ENCODE measurements around the gene CRMP1. TPM values are rescaled to one million over a fixed set of nuclear protein-coding genes. Genes with fewer than 3 reads are reported as not detected.

CRMP1 gene
- total RNA-seq, 1 donor from 2014 or later = 1.4 TPM

GRCh38 chr4:5924461-5925125 lies 31.7 kb upstream of the CRMP1 start:
- H3K9me3 ChIP-seq (replicated peaks) = no peaks in the 10 kb centered on the region
- H3K27me3 ChIP-seq (ENCODE audit: low read depth) = peaks cover 96% of the 10 kb centered on the region
- no peak overlapping the region for H3K27ac ChIP-seq (replicated peaks)
- intact Hi-C loops (cut with micrococcal nuclease) = no loop called here
- H3K36me3 ChIP-seq = no peaks in the 10 kb centered on the region
- no peaks in the 10 kb centered on the region for H3K4me1 ChIP-seq
- no peak for DNase-seq
- TF ChIP-seq, protein P1, sequence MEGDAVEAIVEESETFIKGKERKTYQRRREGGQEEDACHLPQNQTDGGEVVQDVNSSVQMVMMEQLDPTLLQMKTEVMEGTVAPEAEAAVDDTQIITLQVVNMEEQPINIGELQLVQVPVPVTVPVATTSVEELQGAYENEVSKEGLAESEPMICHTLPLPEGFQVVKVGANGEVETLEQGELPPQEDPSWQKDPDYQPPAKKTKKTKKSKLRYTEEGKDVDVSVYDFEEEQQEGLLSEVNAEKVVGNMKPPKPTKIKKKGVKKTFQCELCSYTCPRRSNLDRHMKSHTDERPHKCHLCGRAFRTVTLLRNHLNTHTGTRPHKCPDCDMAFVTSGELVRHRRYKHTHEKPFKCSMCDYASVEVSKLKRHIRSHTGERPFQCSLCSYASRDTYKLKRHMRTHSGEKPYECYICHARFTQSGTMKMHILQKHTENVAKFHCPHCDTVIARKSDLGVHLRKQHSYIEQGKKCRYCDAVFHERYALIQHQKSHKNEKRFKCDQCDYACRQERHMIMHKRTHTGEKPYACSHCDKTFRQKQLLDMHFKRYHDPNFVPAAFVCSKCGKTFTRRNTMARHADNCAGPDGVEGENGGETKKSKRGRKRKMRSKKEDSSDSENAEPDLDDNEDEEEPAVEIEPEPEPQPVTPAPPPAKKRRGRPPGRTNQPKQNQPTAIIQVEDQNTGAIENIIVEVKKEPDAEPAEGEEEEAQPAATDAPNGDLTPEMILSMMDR (IDR thresholded peaks at IDR 0.05; ENCODE audit: borderline replicate concordance) = no peak
- H3K4me3 ChIP-seq = no peak overlapping the region

GRCh38 chr4:5923376-5923775 lies 30.5 kb upstream of the CRMP1 start:
- Histone ChIP-seq H3K27me3 (ENCODE audit: low read depth) (peaks cover 96% of the 10 kb centered on the region), H3K27ac (replicated peaks) (no peak overlapping the region), H3K9me3 (replicated peaks) (no peaks in the 10 kb centered on the region)

DNA sequence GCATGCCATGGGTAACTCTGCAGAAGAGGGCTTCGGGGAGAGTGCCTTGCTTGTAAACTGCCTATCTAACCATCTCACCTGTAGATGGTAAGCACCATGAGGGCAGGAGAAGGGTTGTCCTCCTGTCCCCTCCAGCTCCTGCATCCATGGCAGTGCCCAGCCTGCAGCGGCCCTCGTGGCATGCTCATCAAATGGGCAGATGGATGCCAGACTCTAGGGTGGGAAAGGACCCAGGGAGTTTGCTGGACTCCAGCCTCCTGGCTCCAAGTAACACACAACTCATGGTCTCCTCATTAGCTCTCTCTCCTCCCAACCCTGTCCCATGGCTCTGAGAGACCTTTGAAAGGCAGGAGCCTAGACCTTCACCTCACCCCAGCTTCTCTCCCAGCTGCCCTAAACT lies 29.7 kb upstream of the CRMP1 start:
- Histone ChIP-seq H3K9me3 (replicated peaks) (no peaks in the 10 kb centered on the region), H3K4me1 (no peaks in the 10 kb centered on the region), H3K36me3 (no peaks in the 10 kb centered on the region), H3K27ac (replicated peaks) (no peak overlapping the region), H3K27me3 (ENCODE audit: low read depth) (peaks cover 99% of the 10 kb centered on the region), H3K4me3 (no peak overlapping the region)
- intact Hi-C loops (cut with micrococcal nuclease) = no loop called here
- no peak for DNase-seq
- TF ChIP-seq, protein P1 (IDR thresholded peaks at IDR 0.05; ENCODE audit: borderline replicate concordance) = no peak

More at GRCh38 chr4:5923376-5923775, 30.5 kb upstream of the CRMP1 start:
- Histone ChIP-seq H3K4me3 (no peak overlapping the region), H3K36me3 (no peaks in the 10 kb centered on the region), H3K4me1 (no peaks in the 10 kb centered on the region)
- intact Hi-C loops (cut with micrococcal nuclease) = no loop called here
- no peak for DNase-seq
- TF ChIP-seq, protein P1 (IDR thresholded peaks at IDR 0.05; ENCODE audit: borderline replicate concordance) = no peak

DNA sequence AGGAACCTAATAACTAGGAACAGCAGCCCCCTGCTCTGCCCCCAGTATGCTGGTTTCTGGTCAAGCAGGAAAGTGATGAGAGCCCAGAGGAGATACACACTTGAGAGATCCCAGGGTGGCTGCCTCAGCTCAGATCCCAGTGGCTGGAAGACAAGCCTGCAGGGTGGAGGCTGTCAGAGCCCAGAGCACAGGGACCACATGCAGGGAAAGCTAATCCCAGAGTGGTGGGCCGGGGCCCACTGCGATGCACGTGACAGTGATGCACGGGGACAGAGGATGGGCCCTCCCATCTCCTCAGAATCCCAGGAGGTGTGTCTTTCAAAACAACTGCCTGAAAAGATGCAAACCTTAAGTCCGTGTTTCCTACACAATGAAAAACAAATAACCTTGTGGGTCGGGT lies 29.1 kb upstream of the CRMP1 start:
- intact Hi-C loops (cut with micrococcal nuclease) = no loop called here
- H3K27ac ChIP-seq (replicated peaks) = no peak overlapping the region
- DNase-seq = no peak
- no peaks in the 10 kb centered on the region for H3K9me3 ChIP-seq (replicated peaks)
- no peaks in the 10 kb centered on the region for H3K36me3 ChIP-seq
- peaks cover 96% of the 10 kb centered on the region for H3K27me3 ChIP-seq (ENCODE audit: low read depth)
- no peak overlapping the region for H3K4me3 ChIP-seq
- H3K4me1 ChIP-seq = no peaks in the 10 kb centered on the region
- TF ChIP-seq, protein P1 (IDR thresholded peaks at IDR 0.05; ENCODE audit: borderline replicate concordance) = no peak

- no peaks in the 10 kb centered on the region for H3K4me1 ChIP-seq
- no peaks in the 10 kb centered on the region for H3K9me3 ChIP-seq (replicated peaks)
- intact Hi-C loops (cut with micrococcal nuclease) = no loop called here
- H3K27me3 ChIP-seq (ENCODE audit: low read depth) = peaks cover 97% of the 10 kb centered on the region
- no peak for DNase-seq
- TF ChIP-seq, protein P1 (IDR thresholded peaks at IDR 0.05; ENCODE audit: borderline replicate concordance) = no peak
- no peak overlapping the region for H3K4me3 ChIP-seq
- no peak overlapping the region for H3K27ac ChIP-seq (replicated peaks)
- no peaks in the 10 kb centered on the region for H3K36me3 ChIP-seq
Observed at GRCh38 chr4:5921101-5921980, 28.5 kb upstream of the CRMP1 start.
